Endothelial cell of umbilical vein (primary cell): Measurements from ENCODE around the gene RELL1. TPM values are rescaled to one million over a fixed set of nuclear protein-coding genes. Genes with fewer than 3 reads are reported as not detected.

Experiments used
- Bru-seq: library from RNA; stranded (reverse); fragments of 400-500 nt; gene quantifications from one replicate; lab custom pipeline; 2021; lab: Mats Ljungman, UMichigan
- BruChase-seq, 2 experiments: library from RNA; stranded (reverse); fragments of 400-500 nt; gene quantifications; one replicate each; lab custom pipeline; 2021; lab: Mats Ljungman, UMichigan
- BruUV-seq: library from RNA; stranded (reverse); fragments of 400-500 nt; replicated peaks from 2 replicates; lab custom pipeline; 2021; lab: Mats Ljungman, UMichigan
- CTCF ChIA-PET: fragments of 300-600, 350-600 bp; sonication (Branson Sonifier 250); formaldehyde crosslinking; loops from one replicate; lab custom pipeline; 2021; ENCODE audit warnings: antibody characterized with exemption, inconsistent platforms; lab: Charles Lee
- POLR2A ChIA-PET: fragments of 300-600, 350-600 bp; sonication (Branson Sonifier 250); formaldehyde crosslinking; loops from one replicate; lab custom pipeline; 2021; ENCODE audit warnings: antibody characterized with exemption, inconsistent platforms; lab: Charles Lee
- DNase-seq: peaks from one replicate; pipeline ENCODE4 v3.0.0-alpha.2; 2011; ENCODE audit warnings: low read depth, low spot score
- FAIRE-seq: peaks from 2 replicates; lab custom pipeline; 2011; peaks lifted over from hg19 to GRCh38; lab: Jason Lieb, UNC
- H2AFZ ChIP-seq: 2 replicates; pipeline ENCODE4 v1.6.0; 2012; ENCODE audit warnings: low read depth, low read length, control low read depth, inconsistent platforms
- H3K27ac ChIP-seq: 2 replicates; pipeline ENCODE4 v1.5.1; 2011; ENCODE audit warnings: low read depth, mild to moderate bottlenecking, control low read depth, low read length, moderate library complexity; ENCODE audit not compliant: insufficient read depth
- H3K27me3 ChIP-seq, 2 experiments: 2 replicates each; pipeline versions ENCODE4 v1.6.0 to v1.6.1; 2011; ENCODE audit warnings: low read length in 2 of 2, mixed read lengths in 1 of 2; ENCODE audit not compliant: control insufficient read depth in 2 of 2, insufficient read depth in 2 of 2
- H3K36me3 ChIP-seq, 2 experiments: 2 replicates in 1 of 2; 3 replicates in 1 of 2; pipeline ENCODE4 v1.5.1; 2011; ENCODE audit warnings: low read length in 2 of 2, mild to moderate bottlenecking in 1 of 2, moderate library complexity in 1 of 2; ENCODE audit not compliant: control insufficient read depth in 2 of 2, insufficient read depth in 2 of 2; ENCODE audit errors: extremely low read depth in 1 of 2
- H3K4me1 ChIP-seq: 3 replicates; pipeline ENCODE4 v1.5.1; 2011; ENCODE audit warnings: mild to moderate bottlenecking, low read length; ENCODE audit not compliant: control insufficient read depth, insufficient read depth; ENCODE audit errors: extremely low read depth
- H3K4me2 ChIP-seq: 2 replicates; pipeline ENCODE4 v1.6.1; 2011; ENCODE audit warnings: low read length, control low read depth, mixed read lengths; ENCODE audit not compliant: insufficient read depth
- H3K4me3 ChIP-seq, 3 experiments: fragments of 200-600 bp in 1 of 3; sonication (generic), shearing (Covaris generic) in 1 of 3; replicated peaks in 1 of 3; 2 replicates each; pipeline ENCODE4 v1.5.1; 2011 to 2016; ENCODE audit warnings: control low read depth in 3 of 3, low read length in 3 of 3, mild to moderate bottlenecking in 2 of 3, inconsistent platforms in 1 of 3, low read depth in 1 of 3, moderate library complexity in 1 of 3; ENCODE audit not compliant: insufficient read depth in 1 of 3
- H3K79me2 ChIP-seq: 2 replicates; pipeline ENCODE4 v1.6.0; 2012; ENCODE audit warnings: low read length, inconsistent platforms; ENCODE audit not compliant: control insufficient read depth, insufficient read depth
- H3K9ac ChIP-seq: replicated peaks from 2 replicates; pipeline ENCODE3; 2011; ENCODE audit warnings: low read length, control low read depth; ENCODE audit not compliant: insufficient read depth; ENCODE audit errors: extremely low read depth
- H3K9me1 ChIP-seq: replicated peaks from 3 replicates; pipeline ENCODE4 v1.6.0; 2011; ENCODE audit warnings: mild to moderate bottlenecking, low read length; ENCODE audit not compliant: control insufficient read depth, insufficient read depth; ENCODE audit errors: extremely low read depth
- H3K9me3 ChIP-seq: replicated peaks from 2 replicates; pipeline ENCODE4 v1.5.1; 2012; ENCODE audit warnings: low read length, inconsistent platforms; ENCODE audit not compliant: control insufficient read depth, insufficient read depth
- H4K20me1 ChIP-seq: replicated peaks from 2 replicates; pipeline ENCODE3; 2011; ENCODE audit warnings: mild to moderate bottlenecking, low read length; ENCODE audit not compliant: control insufficient read depth, insufficient read depth; ENCODE audit errors: extremely low read depth
- EZH2 ChIP-seq: IDR thresholded peaks from 2 replicates; pipeline ENCODE4 v1.6.1; 2012; ENCODE audit warnings: borderline replicate concordance, low read depth, mild to moderate bottlenecking, moderate library complexity, low read length, inconsistent platforms; ENCODE audit not compliant: severe bottlenecking
- dilution Hi-C: fragments of 300-500 bp; cut with MboI; formaldehyde crosslinking; loops from one replicate; pipeline ENCODE4 v1.15.0; 2019; ENCODE audit warnings: low sequenced_read_pairs; ENCODE audit not compliant: extremely low pct_ligation_motif_present
- intact Hi-C: fragments of 100-400 bp; cut with micrococcal nuclease; formaldehyde crosslinking; loops from one replicate; pipeline ENCODE4 v1.10.0; 2022
- long read RNA-seq: library from polyadenylated mRNA; stranded (forward); transcript quantifications from one replicate; pipeline ENCODE4 v2.0.0, GENCODE V29; 2021
- polyA minus RNA-seq, 3 experiments: library from RNA; depleted of rRNA, polyadenylated mRNA; stranded (reverse); fragments of >200 nt; gene quantifications; 1 replicate in 1 of 3; 2 replicates in 2 of 3; pipeline ENCODE4 v1.2.3, GENCODE V29; 2011
- polyA plus RNA-seq, 4 experiments: library from polyadenylated mRNA; depleted of rRNA in 3 of 4; stranded (reverse) in 3 of 4; unstranded in 1 of 4; fragments of >200 nt; gene quantifications; 2 replicates each; pipeline versions ENCODE4 v1.2.1 to v1.2.3, GENCODE V29; 2011 to 2012; ENCODE audit warnings: missing spikeins in 1 of 4
- total RNA-seq: library from RNA; stranded (reverse); gene quantifications from 2 replicates; pipeline ENCODE4 v1.2.3, GENCODE V29; 2021
- TF ChIP-seq, protein P1 (sequence below): IDR thresholded peaks from 2 replicates; pipeline ENCODE4 v1.6.1; 2011; ENCODE audit not compliant: insufficient read depth, insufficient read length

The RELL1 gene, protein sequence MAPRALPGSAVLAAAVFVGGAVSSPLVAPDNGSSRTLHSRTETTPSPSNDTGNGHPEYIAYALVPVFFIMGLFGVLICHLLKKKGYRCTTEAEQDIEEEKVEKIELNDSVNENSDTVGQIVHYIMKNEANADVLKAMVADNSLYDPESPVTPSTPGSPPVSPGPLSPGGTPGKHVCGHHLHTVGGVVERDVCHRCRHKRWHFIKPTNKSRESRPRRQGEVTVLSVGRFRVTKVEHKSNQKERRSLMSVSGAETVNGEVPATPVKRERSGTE
- 87.1 and 91.7 TPM in 2 replicates for total RNA-seq
- 17.0 and 20.8 TPM in 2 replicates for polyA plus RNA-seq
- 24.3 and 27.8 TPM in 2 replicates for polyA plus RNA-seq (2011; cell fraction: cytosol; rRNA removed)
- 22.5 and 24.3 TPM in 2 replicates for polyA plus RNA-seq (2011; cell fraction: nucleus; rRNA removed)
- polyA plus RNA-seq (2012) = 15.7 and 19.4 TPM in 2 replicates
- 99.1 and 110 TPM in 2 replicates for polyA minus RNA-seq
- 4.8 TPM for polyA minus RNA-seq (2011; cell fraction: cytosol; rRNA and poly(A)+ RNA removed)
- 30.8 and 45.3 TPM in 2 replicates for polyA minus RNA-seq (2011; cell fraction: nucleus; rRNA and poly(A)+ RNA removed)
- Bru-seq, nascent RNA = percentile 88 among the genes with signal in this experiment
- BruChase-seq, experiment 1, labeled RNA remaining after a 6-hour chase = percentile 88 among the genes with signal in this experiment
- BruChase-seq, experiment 2, labeled RNA remaining after a 2-hour chase = percentile 80 among the genes with signal in this experiment
- long read RNA-seq, transcript RELL1-202 (7 exons, 1,350 nt) = major isoform, 32 of 49 reads
- long read RNA-seq, partial matches to known transcripts = 5 of 49 reads
- long read RNA-seq, other reads (novel, unspliced or antisense) = 12 of 49 reads

DNA sequence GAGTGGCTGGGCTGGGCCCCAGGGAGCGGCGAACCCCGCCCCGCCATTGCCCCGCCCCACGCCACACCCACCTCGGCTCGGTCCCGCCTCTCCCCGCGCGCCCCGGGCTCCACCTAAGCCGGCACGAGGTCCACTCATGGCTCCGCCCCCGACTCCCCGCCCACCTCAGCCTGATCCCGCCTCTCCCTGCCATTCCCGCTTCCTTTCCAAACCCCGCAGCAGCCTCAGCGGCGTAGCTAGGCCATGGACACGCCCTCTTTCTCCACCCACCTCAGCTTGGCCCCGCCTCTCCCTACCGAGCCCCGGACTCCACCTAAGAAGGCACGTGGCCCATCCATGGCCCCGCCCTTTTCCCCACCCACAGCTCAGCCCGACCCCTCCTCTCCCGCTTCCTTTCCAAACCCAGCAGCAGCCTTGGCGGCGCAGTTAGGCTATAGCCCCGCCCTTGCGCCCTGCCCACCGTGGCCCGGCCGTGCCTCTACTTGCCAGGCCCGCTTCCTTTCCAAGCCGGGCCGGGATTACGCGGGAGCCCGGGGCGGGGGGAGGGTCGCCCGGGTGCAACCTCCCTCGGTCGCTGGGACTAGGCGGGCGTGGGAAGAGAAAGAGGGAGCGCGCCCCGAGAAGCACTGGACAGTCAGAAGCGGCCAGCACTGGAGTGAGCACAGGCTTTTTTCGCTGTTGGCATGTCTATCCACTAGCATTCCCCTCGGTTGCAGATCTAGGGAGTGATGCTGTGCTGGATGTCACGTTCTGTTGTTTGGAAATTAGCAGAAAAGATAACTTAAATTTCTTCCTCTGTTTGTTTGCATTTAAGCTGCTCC lies at the start of gene RELL1:
Gene RELL1 (minus strand): TSS at position 4 of the 821 bp plus-strand sequence. CDS start 89 bp downstream, outside the sequence.
- POLR2A ChIA-PET = interaction anchor here (0.6 to 1.4 kb wide), 8 partner anchors 11 to 1340 kb away, joined by 4 to 19 read pairs (median 6); no protein-coding TSS in a partner anchor
- H3K9me3 ChIP-seq = no peaks in the 10 kb centered on the region
- H3K9ac ChIP-seq = peak within 1 kb of the TSS; percentile 93
- TF ChIP-seq, protein P1, sequence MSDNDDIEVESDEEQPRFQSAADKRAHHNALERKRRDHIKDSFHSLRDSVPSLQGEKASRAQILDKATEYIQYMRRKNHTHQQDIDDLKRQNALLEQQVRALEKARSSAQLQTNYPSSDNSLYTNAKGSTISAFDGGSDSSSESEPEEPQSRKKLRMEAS = peak; percentile 89
- TF ChIP-seq EZH2 = no peak
- peaks cover 2% of the 10 kb centered on the region for H3K9me1 ChIP-seq
- peak within 1 kb of the TSS; percentile 79 for H3K27ac ChIP-seq
- BruUV-seq = no TSS peak
- CTCF ChIA-PET = interaction anchor here (0.6 to 1.4 kb wide), 11 partner anchors 9 to 349 kb away, joined by 3 to 18 read pairs (median 5); no protein-coding TSS in a partner anchor
- H3K36me3 ChIP-seq = no peaks in the 10 kb centered on the region
- intact Hi-C loops (loop anchor here (1.0 to 5.0 kb wide), 5 partner anchors 12 to 291 kb away; no protein-coding TSS in a partner anchor), dilution Hi-C loops (no loop called here)
- FAIRE-seq (peak; percentile 98), DNase-seq (peak; percentile 100)
- peaks cover 42% of the 10 kb centered on the region for H3K79me2 ChIP-seq
- H3K27me3 ChIP-seq = no peaks in the 10 kb centered on the region
- H4K20me1 ChIP-seq = peaks cover 3% of the 10 kb centered on the region
- peak within 1 kb of the TSS; percentile 68 to 95 (median 86) for H3K4me3 ChIP-seq
- H3K4me2 ChIP-seq = peak within 1 kb of the TSS; percentile 81
- peak within 1 kb of the TSS; percentile 90 for H2AFZ ChIP-seq
- peaks cover 24% of the 10 kb centered on the region for H3K4me1 ChIP-seq
